MM.1S (cell line): ENCODE measurements around the gene JMJD7.

ENCODE experiments used
- CTCF ChIP-seq: fragments of 300-600 bp; sonication (generic); IDR thresholded peaks from 2 replicates; pipeline ENCODE4 v1.5.1; 2016; ENCODE audit warnings: antibody characterized with exemption, low read length, mixed read lengths
- EZH2 ChIP-seq: fragments of 300-600 bp; sonication (generic); optimal IDR thresholded peaks from 2 replicates; pipeline ENCODE3; 2017; ENCODE audit warnings: low read depth, mild to moderate bottlenecking, antibody characterized with exemption, low read length, mixed read lengths
- EZH2phosphoT487 ChIP-seq: fragments of 300-600 bp; sonication (generic); IDR thresholded peaks from 2 replicates; pipeline ENCODE4 v1.6.1; 2018; ENCODE audit warnings: antibody characterized with exemption, low read length

GRCh38 chr15:41823502-41823901 is 4.4 kb upstream of the JMJD7 start:
- TF ChIP-seq CTCF (no peak), EZH2 (no peak), EZH2phosphoT487 (no peak)
